Measurements from ENCODE around the gene KREMEN1.

- no peak for TF ChIP-seq POLR2A (IDR thresholded peaks at IDR 0.05; ENCODE audit: low read length)
- TF ChIP-seq GATA1 (IDR thresholded peaks at IDR 0.05; ENCODE audit: low read depth, low read length): no peak
Measured at GRCh38 chr22:29106839-29107238, 34.0 kb downstream of the KREMEN1 start.

Measured in erythroblast (primary cell).